HG03175 (cell line): ENCODE data around the gene NIT2.

Experiments used
- ATAC-seq: cut with Tn5 transposase; IDR thresholded peaks from one replicate; pipeline ENCODE4 v1.9.1; 2021; ENCODE audit warnings: mild to moderate bottlenecking, moderate library complexity; ENCODE audit not compliant: unreplicated experiment

NIT2 gene

DNA sequence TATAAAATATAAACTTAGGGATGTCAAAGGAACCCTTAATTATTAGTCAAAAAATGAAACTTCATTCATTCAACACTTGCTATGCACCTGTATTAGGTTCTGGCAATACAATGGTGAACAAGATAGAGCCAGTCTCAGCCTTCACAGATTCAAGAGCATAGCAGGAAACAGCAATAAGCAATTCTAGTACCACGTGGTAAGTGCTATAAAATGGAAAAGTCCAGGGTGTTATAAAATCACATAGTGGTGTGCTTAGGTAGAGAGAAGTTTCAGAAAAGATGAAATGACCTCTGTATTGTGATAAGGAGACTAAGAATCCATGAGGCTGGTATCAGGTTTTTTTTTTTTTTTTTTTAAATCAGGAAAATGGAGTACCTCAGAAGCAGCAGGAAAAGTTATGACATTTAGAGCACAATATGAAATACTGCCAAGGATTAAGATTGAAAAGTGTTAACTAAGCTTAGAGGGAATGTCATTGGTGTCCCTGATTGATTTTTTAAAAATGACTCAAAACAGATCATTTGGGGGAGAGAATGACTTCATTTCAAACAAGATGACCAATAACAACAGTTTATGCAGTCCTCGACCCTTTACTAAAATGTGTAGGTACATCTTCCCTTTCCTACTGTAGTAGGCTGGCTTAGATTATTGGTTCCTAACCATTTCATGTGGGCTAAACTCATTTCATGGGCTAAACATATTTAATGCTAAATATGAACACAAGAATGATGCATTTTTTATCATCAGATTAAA is 61.3 kb downstream of the NIT2 start:
- ATAC-seq, result no peak

- ATAC-seq, result no peak
These were observed 62.4 kb downstream of the NIT2 start for GRCh38 chr3:100396967-100397366.

DNA sequence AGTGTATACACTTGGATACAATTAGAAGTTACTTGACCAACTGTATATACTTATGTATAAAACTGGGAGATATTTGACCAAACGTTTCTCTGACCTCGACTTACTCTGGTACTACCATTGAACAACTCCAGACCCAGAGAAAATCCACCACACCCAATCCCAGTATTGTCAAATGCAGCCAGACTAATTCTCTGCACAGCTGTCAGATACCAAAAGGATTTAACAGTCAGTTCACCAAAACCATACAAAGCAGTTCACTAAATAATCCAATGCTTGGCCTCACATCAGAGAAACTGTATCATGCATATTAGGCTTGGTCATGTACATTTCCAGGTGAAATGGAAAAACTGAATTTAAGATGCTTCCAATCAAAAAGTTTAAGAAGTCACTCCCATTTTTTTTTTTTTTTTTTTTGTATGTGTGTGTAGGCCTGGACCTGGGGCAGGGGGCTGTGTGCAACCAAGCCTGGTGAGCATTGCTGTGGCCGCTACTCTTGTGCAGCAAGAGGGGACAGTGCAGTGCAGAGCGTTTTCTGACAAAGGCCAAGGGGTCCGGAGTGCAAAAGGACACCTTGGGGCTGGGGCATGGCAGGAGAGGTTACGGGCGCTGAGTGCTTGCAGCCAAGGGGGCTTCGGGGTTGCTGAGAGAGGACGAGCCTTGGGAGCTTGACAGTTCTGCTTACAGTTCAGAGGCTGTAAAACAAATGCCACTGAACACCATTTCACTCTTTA is 64.9 kb downstream of the NIT2 start:
- no peak for ATAC-seq

DNA sequence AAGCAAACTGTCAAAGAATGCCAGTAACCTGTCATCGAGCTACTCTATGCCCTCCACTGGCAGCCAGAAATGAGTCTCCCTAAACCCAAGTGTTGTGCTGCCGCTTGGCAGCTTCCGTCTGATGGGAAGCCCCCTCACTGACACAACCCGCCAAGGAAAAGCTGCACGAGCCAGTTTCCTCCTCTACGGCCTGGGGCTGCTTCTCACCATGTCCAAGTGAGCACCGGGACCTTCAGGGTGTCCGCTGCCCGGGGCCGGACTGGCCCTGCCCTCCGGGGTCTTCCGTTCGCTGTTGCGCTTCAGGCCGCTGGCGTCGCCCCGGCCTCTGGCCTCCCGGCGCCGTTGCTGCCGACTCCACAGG is 65.8 kb downstream of the NIT2 start:
- peak; percentile 12 for ATAC-seq

GRCh38 chr3:100400780-100401673 is 66.5 kb downstream of the NIT2 start, which contains the start of the genes LNP1 and TOMM70:
Gene LNP1 (plus strand): TSS chr3:100401539. CDS start chr3:100429730, 28,191 bp downstream.
Gene TOMM70 (minus strand): TSS chr3:100401089. CDS start chr3:100400949, 140 bp downstream.
- peak; percentile 89 for ATAC-seq

GRCh38 chr3:100401674-100402041 is 67.1 kb downstream of the NIT2 start:
- ATAC-seq, result peak; percentile 20

DNA sequence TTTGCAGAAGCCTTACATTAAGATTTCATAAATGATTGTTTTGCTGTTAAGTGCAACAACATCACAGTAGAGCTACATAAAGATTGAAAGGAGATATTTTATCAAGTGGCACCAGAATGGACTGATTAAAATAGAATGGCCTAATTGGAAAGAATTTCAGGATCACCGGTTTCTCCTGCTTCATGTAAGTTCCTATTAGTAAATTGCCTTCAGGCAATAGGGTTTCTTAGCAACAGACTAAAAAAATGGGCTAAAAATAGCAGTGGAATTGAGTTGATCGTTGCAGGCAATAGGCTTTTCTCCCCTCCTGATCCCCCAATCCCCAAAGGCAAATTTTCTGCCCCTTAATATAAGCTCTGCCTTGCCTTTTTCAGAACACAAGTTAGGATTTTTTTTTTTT is 67.7 kb downstream of the NIT2 start:
- ATAC-seq, result no peak

GRCh38 chr3:100402891-100403290 is 68.3 kb downstream of the NIT2 start:
- no peak for ATAC-seq

GRCh38 chr3:100403362-100404249 is 69.0 kb downstream of the NIT2 start:
- ATAC-seq, result no peak

DNA sequence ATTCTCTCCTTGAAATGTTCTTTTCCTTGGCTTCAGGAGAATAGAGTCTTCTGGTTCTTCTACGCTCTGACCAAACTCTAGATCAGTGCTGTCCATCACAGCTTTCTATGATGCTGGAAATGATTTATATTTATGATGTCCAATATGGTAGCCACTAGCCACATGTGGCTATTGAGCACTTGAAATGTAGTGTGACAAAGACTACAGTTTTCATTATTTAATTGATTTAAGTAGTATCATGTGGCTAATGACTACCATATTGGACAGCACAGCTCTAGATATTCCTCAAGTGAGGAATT is 69.6 kb downstream of the NIT2 start:
- no peak for ATAC-seq

GRCh38 chr3:100407164-100407563 is 72.6 kb downstream of the NIT2 start:
- no peak for ATAC-seq

- no peak for ATAC-seq
These were observed 73.5 kb downstream of the NIT2 start for GRCh38 chr3:100407977-100408532.
